Pericardium fibroblast (primary cell): Measurements from ENCODE around the gene VSNL1. TPM values are rescaled to one million over a fixed set of nuclear protein-coding genes. Genes with fewer than 3 reads are reported as not detected.

ENCODE experiments used
- total RNA-seq: library from RNA; depleted of rRNA; stranded (reverse); fragments of >200 nt; gene quantifications from 2 replicates; pipeline ENCODE4 v1.2.3, GENCODE V29; 2015

Gene VSNL1
- 0.09 TPM in 1 of 2 replicates, not detected in the other for total RNA-seq

GRCh38 chr2:17540093-17540812 lies at the start of gene VSNL1:
Gene VSNL1, plus strand, starts transcription at chr2:17540696. Its CDS starts 51,379 bp downstream, at chr2:17592075.

GRCh38 chr2:17518212-17519154 lies 22.0 kb upstream of the VSNL1 start, which contains the start of gene RAD51AP2:
Gene RAD51AP2, minus strand, starts transcription at chr2:17518440. Its CDS starts 25 bp downstream, at chr2:17518415.

Other genes starting within 250 kb of the VSNL1 start
- not detected in 2 replicates for gene RAD51AP2, start 22.3 kb upstream of the VSNL1 start, total RNA-seq
- gene SMC6, start 213.1 kb downstream of the VSNL1 start, total RNA-seq, result 14.1 and 15.4 TPM in 2 replicates
- 1.8 and 7.8 TPM in 2 replicates for gene GEN1, start 213.4 kb downstream of the VSNL1 start, total RNA-seq